Stimulated activated CD4-positive, alpha-beta T cell treated with anti-CD3 and anti-CD28 coated beads, Interleukin-4, amount 100 ng/mL, for 24 hours (primary cell): ENCODE measurements around the gene CTSF.
A peak's percentile ranks its signal among the peaks of the same experiment; 100 is the strongest.
"Not testable (repeated sequence)": the region's sequence is repeated elsewhere in the genome, so short reads cannot be mapped to it uniquely, and the experiment has no call there.

Source experiments
- DNase-seq: peaks from one replicate; pipeline ENCODE4 v3.0.0-alpha.2; 2020

CTSF gene

GRCh38 chr11:66568124-66568916 lies at the start of gene CTSF:
TSS of gene CTSF (minus strand) at chr11:66568606. CDS start at chr11:66568486, 120 bp downstream.
- peak; percentile 74 for DNase-seq

GRCh38 chr11:66617155-66617834 lies 48.9 kb upstream of the CTSF start:
- DNase-seq = peak; percentile 23

GRCh38 chr11:66616379-66617154 lies 48.2 kb upstream of the CTSF start, which contains the start of gene RBM14:
TSS of gene RBM14 (plus strand) at chr11:66616630. CDS start at chr11:66616721, 91 bp downstream.
- DNase-seq = peak; percentile 99

- no peak for DNase-seq
These were observed 45.7 kb upstream of the CTSF start for GRCh38 chr11:66614073-66614472.

- DNase-seq = no peak
These were observed 44.1 kb upstream of the CTSF start for GRCh38 chr11:66612458-66612857.

GRCh38 chr11:66609721-66610617 lies 41.6 kb upstream of the CTSF start:
- DNase-seq = no peak

GRCh38 chr11:66607126-66607834 lies 38.9 kb upstream of the CTSF start:
- no peak for DNase-seq

- not testable (repeated sequence) for DNase-seq
These were observed 38.2 kb upstream of the CTSF start for GRCh38 chr11:66606608-66607007.

- no peak for DNase-seq
These were observed 35.7 kb upstream of the CTSF start for GRCh38 chr11:66604155-66604554.

GRCh38 chr11:66603072-66603471 lies 34.7 kb upstream of the CTSF start:
- no peak for DNase-seq

- no peak for DNase-seq
These were observed 32.3 kb upstream of the CTSF start for GRCh38 chr11:66600631-66601233.

- no peak for DNase-seq
These were observed 31.8 kb upstream of the CTSF start for GRCh38 chr11:66600219-66600618.

GRCh38 chr11:66598993-66599392 lies 30.6 kb upstream of the CTSF start:
- DNase-seq = no peak

- DNase-seq = no peak
These were observed 27.0 kb upstream of the CTSF start for GRCh38 chr11:66595245-66595904.

GRCh38 chr11:66593650-66594049 lies 25.2 kb upstream of the CTSF start:
- DNase-seq = no peak

- DNase-seq = no peak
These were observed 24.9 kb upstream of the CTSF start for GRCh38 chr11:66593303-66593635.

GRCh38 chr11:66592457-66593302 lies 24.3 kb upstream of the CTSF start, which contains the start of the genes CCDC87 and CCS:
TSS of gene CCDC87 (minus strand) at chr11:66593063. CDS start at chr11:66593015, 48 bp downstream.
TSS of gene CCS (plus strand) at chr11:66593185. CDS start at chr11:66593262, 77 bp downstream.
- DNase-seq = peak; percentile 99

- DNase-seq = no peak
These were observed 22.8 kb upstream of the CTSF start for GRCh38 chr11:66591175-66591574.

- DNase-seq = no peak
These were observed 21.7 kb upstream of the CTSF start for GRCh38 chr11:66589996-66590675.
